Measurements from ENCODE around the gene ZNF276. TPM values are rescaled to one million over a fixed set of nuclear protein-coding genes. Genes with fewer than 3 reads are reported as not detected.
"Not testable (repeated sequence)": the region's sequence is repeated elsewhere in the genome, so short reads cannot be mapped to it uniquely, and the experiment has no call there.

The ZNF276 gene
- polyA plus RNA-seq, 1 donor, result 22.1 TPM

- DNase-seq (ENCODE audit: low read depth), result no peak
Measured at GRCh38 chr16:89782489-89782888, 61.2 kb downstream of the ZNF276 start.

GRCh38 chr16:89783952-89784351 is 62.6 kb downstream of the ZNF276 start:
- not testable (repeated sequence) for DNase-seq (ENCODE audit: low read depth)

- no peak for DNase-seq (ENCODE audit: low read depth)
Measured at GRCh38 chr16:89784406-89784805, 63.1 kb downstream of the ZNF276 start.

- no peak for DNase-seq (ENCODE audit: low read depth)
Measured at GRCh38 chr16:89785523-89786155, 64.3 kb downstream of the ZNF276 start.

- DNase-seq (ENCODE audit: low read depth), result no peak
Measured at GRCh38 chr16:89786474-89787364, 65.4 kb downstream of the ZNF276 start.

- no peak for DNase-seq (ENCODE audit: low read depth)
Measured at GRCh38 chr16:89787365-89787805, 66.0 kb downstream of the ZNF276 start.

Other genes starting within 250 kb of the ZNF276 start
- 55.7 TPM for gene ANKRD11, start 231.0 kb upstream of the ZNF276 start, polyA plus RNA-seq (ENCODE audit: insufficient read length)
- 67.1 TPM for gene SPG7, start 213.1 kb upstream of the ZNF276 start, polyA plus RNA-seq (ENCODE audit: insufficient read length)
- gene RPL13, start 160.9 kb upstream of the ZNF276 start, polyA plus RNA-seq (ENCODE audit: insufficient read length), result 4,240 TPM
- 0.43 TPM for gene CPNE7, start 145.8 kb upstream of the ZNF276 start, polyA plus RNA-seq (ENCODE audit: insufficient read length)
- gene DPEP1, start 107.9 kb upstream of the ZNF276 start, polyA plus RNA-seq (ENCODE audit: insufficient read length), result 0.72 TPM
- gene CHMP1A, start 63.8 kb upstream of the ZNF276 start, polyA plus RNA-seq (ENCODE audit: insufficient read length), result 56.7 TPM
- gene SPATA33, start 63.7 kb upstream of the ZNF276 start, polyA plus RNA-seq (ENCODE audit: insufficient read length), result 4.3 TPM
- 50.4 TPM for gene CDK10, start 34.8 kb upstream of the ZNF276 start, polyA plus RNA-seq (ENCODE audit: insufficient read length)
- gene SPATA2L, start 19.8 kb upstream of the ZNF276 start, polyA plus RNA-seq (ENCODE audit: insufficient read length), result 1.9 TPM
- 10.8 TPM for gene VPS9D1, start 639 bp upstream of the ZNF276 start, polyA plus RNA-seq (ENCODE audit: insufficient read length)
- gene FANCA, start 95.1 kb downstream of the ZNF276 start, polyA plus RNA-seq (ENCODE audit: insufficient read length), result 11.1 TPM
- gene SPIRE2, start 106.9 kb downstream of the ZNF276 start, polyA plus RNA-seq (ENCODE audit: insufficient read length), result 2.5 TPM
- gene TCF25, start 152.1 kb downstream of the ZNF276 start, polyA plus RNA-seq (ENCODE audit: insufficient read length), result 100 TPM
- 2.2 TPM for gene MC1R, start 197.3 kb downstream of the ZNF276 start, polyA plus RNA-seq (ENCODE audit: insufficient read length)
- 6.1 TPM for gene TUBB3, start 201.8 kb downstream of the ZNF276 start, polyA plus RNA-seq (ENCODE audit: insufficient read length)
- 32.9 TPM for gene DEF8, start 227.2 kb downstream of the ZNF276 start, polyA plus RNA-seq (ENCODE audit: insufficient read length)